Measurements from ENCODE around the gene GDPD1.

- TF ChIP-seq CTCF (IDR thresholded peaks at IDR 0.05 in 4 of 5, conservative IDR thresholded peaks at IDR 0.05 in 1 of 5) (no peak), POLR2A (IDR thresholded peaks at IDR 0.05) (no peak)
These were observed 992 bp downstream of the GDPD1 start for GRCh38 chr17:59221159-59221847.

Data from gastrocnemius medialis (tissue), 4 donors.